Activated T-helper 2 cell treated with anti-CD3 and anti-CD28 coated beads, Interferon-gamma antibody, Interleukin-2, Interleukin-4, amounts not matched to agents 10 μg/mL and 5 μg/mL and 100 μg/mL, durations not matched to agents 14 hours and 24 hours and 36 hours (primary cell): ENCODE data around the gene IFRD2. TPM values are rescaled to one million over a fixed set of nuclear protein-coding genes. Genes with fewer than 3 reads are reported as not detected.

ENCODE experiments used
- DNase-seq: peaks from one replicate; pipeline ENCODE4 v3.0.0; 2021; ENCODE audit warnings: low spot score
- H3K27ac Mint-ChIP-seq: one replicate; pipeline ENCODE4 v1.8.0; 2021; ENCODE audit warnings: mixed read lengths
- H3K27me3 Mint-ChIP-seq: one replicate; pipeline ENCODE4 v1.8.0; 2021; ENCODE audit warnings: low read depth, mixed read lengths
- H3K36me3 Mint-ChIP-seq: one replicate; pipeline ENCODE4 v1.8.0; 2021; ENCODE audit warnings: low read depth, mixed read lengths
- H3K4me1 Mint-ChIP-seq: one replicate; pipeline ENCODE4 v1.8.0; 2021; ENCODE audit warnings: low read depth, mixed read lengths
- H3K4me3 Mint-ChIP-seq: one replicate; pipeline ENCODE4 v1.8.0; 2021; ENCODE audit warnings: low read depth, mild to moderate bottlenecking, moderate library complexity, mixed read lengths
- H3K9me3 Mint-ChIP-seq: one replicate; pipeline ENCODE4 v1.8.0; 2021; ENCODE audit warnings: mixed read lengths
- intact Hi-C: fragments of 100-400 bp; cut with micrococcal nuclease; formaldehyde crosslinking; loops from one replicate; pipeline ENCODE4 v1.15.1; 2023
- total RNA-seq: library from RNA; stranded (reverse); gene quantifications from 2 replicates; pipeline ENCODE4 v1.2.3, GENCODE V29; 2022

Gene IFRD2
- total RNA-seq, 1 donor from 2014 or later, result 154 TPM

- no peak for DNase-seq
- Mint-ChIP-seq H3K36me3 (no peaks in the 10 kb centered on the region), H3K9me3 (no peaks in the 10 kb centered on the region), H3K27ac (no peak overlapping the region), H3K4me3 (no peak overlapping the region), H3K27me3 (peaks cover 37% of the 10 kb centered on the region), H3K4me1 (peaks cover 8% of the 10 kb centered on the region)
- intact Hi-C loops, result no loop called here
Observed at GRCh38 chr3:50270422-50271224, 21.6 kb downstream of the IFRD2 start.

- no peak for DNase-seq
- H3K9me3 Mint-ChIP-seq, result no peaks in the 10 kb centered on the region
- peaks cover 8% of the 10 kb centered on the region for H3K4me1 Mint-ChIP-seq
- H3K4me3 Mint-ChIP-seq, result no peak overlapping the region
- intact Hi-C loops, result no loop called here
- peaks cover 31% of the 10 kb centered on the region for H3K27me3 Mint-ChIP-seq
- no peaks in the 10 kb centered on the region for H3K36me3 Mint-ChIP-seq
- H3K27ac Mint-ChIP-seq, result no peak overlapping the region
Observed at GRCh38 chr3:50269977-50270413, 22.2 kb downstream of the IFRD2 start.

GRCh38 chr3:50269460-50269859 lies 22.8 kb downstream of the IFRD2 start:
- peaks cover 27% of the 10 kb centered on the region for H3K27me3 Mint-ChIP-seq
- H3K4me1 Mint-ChIP-seq, result peaks cover 6% of the 10 kb centered on the region
- no peaks in the 10 kb centered on the region for H3K36me3 Mint-ChIP-seq
- no peak overlapping the region for H3K4me3 Mint-ChIP-seq
- no peak for DNase-seq
- intact Hi-C loops, result no loop called here
- no peak overlapping the region for H3K27ac Mint-ChIP-seq
- H3K9me3 Mint-ChIP-seq, result no peaks in the 10 kb centered on the region

- Mint-ChIP-seq H3K4me3 (no peak within 1 kb of the TSS), H3K27me3 (peaks cover 22% of the 10 kb centered on the region), H3K36me3 (no peaks in the 10 kb centered on the region), H3K9me3 (no peaks in the 10 kb centered on the region), H3K4me1 (peaks cover 2% of the 10 kb centered on the region), H3K27ac (no peak within 1 kb of the TSS)
- intact Hi-C loops, result no loop called here
- DNase-seq, result no peak
Observed at GRCh38 chr3:50268703-50269451, 23.4 kb downstream of the IFRD2 start, which contains the start of gene SEMA3B. Gene SEMA3B (plus strand): TSS chr3:50269147. CDS start chr3:50269241, 94 bp downstream.

GRCh38 chr3:50268276-50268675 lies 24.0 kb downstream of the IFRD2 start:
- intact Hi-C loops, result no loop called here
- Mint-ChIP-seq H3K4me1 (peaks cover 2% of the 10 kb centered on the region), H3K27ac (no peak overlapping the region), H3K36me3 (no peaks in the 10 kb centered on the region), H3K4me3 (no peak overlapping the region), H3K27me3 (peaks cover 21% of the 10 kb centered on the region), H3K9me3 (no peaks in the 10 kb centered on the region)
- no peak for DNase-seq

GRCh38 chr3:50267280-50267913 lies 24.8 kb downstream of the IFRD2 start:
- Mint-ChIP-seq H3K27ac (no peak overlapping the region), H3K27me3 (peaks cover 18% of the 10 kb centered on the region), H3K4me3 (no peak overlapping the region), H3K4me1 (no peaks in the 10 kb centered on the region), H3K9me3 (no peaks in the 10 kb centered on the region), H3K36me3 (no peaks in the 10 kb centered on the region)
- intact Hi-C loops, result no loop called here
- no peak for DNase-seq

- Mint-ChIP-seq H3K4me1 (no peaks in the 10 kb centered on the region), H3K36me3 (no peaks in the 10 kb centered on the region), H3K27me3 (peaks cover 18% of the 10 kb centered on the region), H3K4me3 (no peak overlapping the region), H3K27ac (no peak overlapping the region), H3K9me3 (no peaks in the 10 kb centered on the region)
- no peak for DNase-seq
- intact Hi-C loops, result no loop called here
Observed at GRCh38 chr3:50266836-50267235, 25.4 kb downstream of the IFRD2 start.

- Mint-ChIP-seq H3K27me3 (peaks cover 18% of the 10 kb centered on the region), H3K27ac (no peak overlapping the region), H3K36me3 (no peaks in the 10 kb centered on the region), H3K9me3 (no peaks in the 10 kb centered on the region), H3K4me1 (no peaks in the 10 kb centered on the region), H3K4me3 (no peak overlapping the region)
- DNase-seq, result no peak
- intact Hi-C loops, result no loop called here
Observed at GRCh38 chr3:50266017-50266416, 26.2 kb downstream of the IFRD2 start.

- Mint-ChIP-seq H3K4me1 (no peaks in the 10 kb centered on the region), H3K9me3 (no peaks in the 10 kb centered on the region), H3K4me3 (no peak overlapping the region), H3K27me3 (peaks cover 18% of the 10 kb centered on the region), H3K27ac (no peak overlapping the region), H3K36me3 (no peaks in the 10 kb centered on the region)
- intact Hi-C loops, result no loop called here
- DNase-seq, result no peak
Observed at GRCh38 chr3:50265571-50265970, 26.7 kb downstream of the IFRD2 start.

- Mint-ChIP-seq H3K9me3 (no peaks in the 10 kb centered on the region), H3K27ac (no peak overlapping the region), H3K4me1 (no peaks in the 10 kb centered on the region), H3K36me3 (no peaks in the 10 kb centered on the region), H3K27me3 (peaks cover 18% of the 10 kb centered on the region), H3K4me3 (no peak overlapping the region)
- DNase-seq, result no peak
- intact Hi-C loops, result no loop called here
Observed at GRCh38 chr3:50264964-50265485, 27.2 kb downstream of the IFRD2 start.

GRCh38 chr3:50264383-50264963 lies 27.8 kb downstream of the IFRD2 start:
- no peak overlapping the region for H3K4me3 Mint-ChIP-seq
- H3K36me3 Mint-ChIP-seq, result no peaks in the 10 kb centered on the region
- DNase-seq, result no peak
- H3K4me1 Mint-ChIP-seq, result peaks cover 3% of the 10 kb centered on the region
- intact Hi-C loops, result no loop called here
- peaks cover 17% of the 10 kb centered on the region for H3K27me3 Mint-ChIP-seq
- H3K27ac Mint-ChIP-seq, result no peak overlapping the region
- no peaks in the 10 kb centered on the region for H3K9me3 Mint-ChIP-seq

GRCh38 chr3:50263478-50264382 lies 28.5 kb downstream of the IFRD2 start:
- intact Hi-C loops, result no loop called here
- no peak for DNase-seq
- Mint-ChIP-seq H3K4me3 (no peak overlapping the region), H3K36me3 (peaks cover 4% of the 10 kb centered on the region), H3K27me3 (peaks cover 16% of the 10 kb centered on the region), H3K27ac (no peak overlapping the region), H3K4me1 (peaks cover 3% of the 10 kb centered on the region), H3K9me3 (no peaks in the 10 kb centered on the region)
